Bone marrow (tissue), 2 donors: ENCODE measurements around the gene EZH2.

ENCODE experiments used
- DNase-seq, 2 donors: peaks; one replicate each; lab custom pipeline; 2025; lab: John Stamatoyannopoulos, UW

The EZH2 gene

GRCh38 chr7:148884049-148884298 is at the start of gene EZH2:
Gene EZH2, minus strand, starts transcription at chr7:148884291. Its CDS starts 36,993 bp downstream, at chr7:148847298.
- DNase-seq = peak in 1 of 2 donors; percentile 65

GRCh38 chr7:148931470-148931869 is 47.4 kb upstream of the EZH2 start:
- DNase-seq = no peak

GRCh38 chr7:148930335-148930734 is 46.2 kb upstream of the EZH2 start:
- DNase-seq = no peak

GRCh38 chr7:148929176-148929575 is 45.1 kb upstream of the EZH2 start:
- DNase-seq = no peak

GRCh38 chr7:148927123-148928045 is 43.3 kb upstream of the EZH2 start:
- no peak for DNase-seq

GRCh38 chr7:148925836-148926235 is 41.7 kb upstream of the EZH2 start:
- DNase-seq = no peak

- DNase-seq = no peak
Observed at GRCh38 chr7:148924011-148924410, 39.9 kb upstream of the EZH2 start.

GRCh38 chr7:148921806-148922205 is 37.7 kb upstream of the EZH2 start:
- DNase-seq = no peak

GRCh38 chr7:148921189-148921588 is 37.1 kb upstream of the EZH2 start:
- no peak for DNase-seq

GRCh38 chr7:148919859-148920258 is 35.8 kb upstream of the EZH2 start:
- no peak for DNase-seq

- DNase-seq = no peak
Observed at GRCh38 chr7:148918058-148918596, 34.0 kb upstream of the EZH2 start.

- no peak for DNase-seq
Observed at GRCh38 chr7:148916186-148916585, 32.1 kb upstream of the EZH2 start.

GRCh38 chr7:148915211-148915610 is 31.1 kb upstream of the EZH2 start:
- DNase-seq = no peak

GRCh38 chr7:148914208-148914777 is 30.2 kb upstream of the EZH2 start:
- DNase-seq = no peak

- no peak for DNase-seq
Observed at GRCh38 chr7:148912758-148913541, 28.9 kb upstream of the EZH2 start.

GRCh38 chr7:148912151-148912550 is 28.1 kb upstream of the EZH2 start:
- DNase-seq = no peak

- no peak for DNase-seq
Observed at GRCh38 chr7:148911626-148912025, 27.5 kb upstream of the EZH2 start.

- DNase-seq = no peak
Observed at GRCh38 chr7:148909568-148909967, 25.5 kb upstream of the EZH2 start.

- DNase-seq = no peak
Observed at GRCh38 chr7:148906707-148907498, 22.8 kb upstream of the EZH2 start.

GRCh38 chr7:148905093-148905666 is 21.1 kb upstream of the EZH2 start:
- no peak for DNase-seq

- no peak for DNase-seq
Observed at GRCh38 chr7:148903504-148903903, 19.4 kb upstream of the EZH2 start.
